ENCODE measurements around the gene COL20A1.
"Not testable (repeated sequence)": the region's sequence is repeated elsewhere in the genome, so short reads cannot be mapped to it uniquely, and the experiment has no call there.

Gene COL20A1

GRCh38 chr20:63377256-63377941 is 84.4 kb downstream of the COL20A1 start:
- no peak for DNase-seq (ENCODE audit: low spot score)

- DNase-seq (ENCODE audit: low spot score), result no peak
These were observed 85.0 kb downstream of the COL20A1 start for GRCh38 chr20:63377951-63378381.

GRCh38 chr20:63378626-63379025 is 85.6 kb downstream of the COL20A1 start:
- DNase-seq (ENCODE audit: low spot score), result no peak

GRCh38 chr20:63379296-63379695 is 86.3 kb downstream of the COL20A1 start:
- DNase-seq (ENCODE audit: low spot score), result no peak

- not testable (repeated sequence) for DNase-seq (ENCODE audit: low spot score)
These were observed 86.9 kb downstream of the COL20A1 start for GRCh38 chr20:63379872-63380271.

- no peak for DNase-seq (ENCODE audit: low spot score)
These were observed 87.4 kb downstream of the COL20A1 start for GRCh38 chr20:63380346-63380870.

- DNase-seq (ENCODE audit: low spot score), result no peak
These were observed 88.9 kb downstream of the COL20A1 start for GRCh38 chr20:63381781-63382431.

- no peak for DNase-seq (ENCODE audit: low spot score)
These were observed 89.7 kb downstream of the COL20A1 start for GRCh38 chr20:63382551-63383300.

GRCh38 chr20:63383556-63383955 is 90.6 kb downstream of the COL20A1 start:
- DNase-seq (ENCODE audit: low spot score), result no peak

GRCh38 chr20:63384336-63384735 is 91.3 kb downstream of the COL20A1 start:
- DNase-seq (ENCODE audit: low spot score), result no peak
